ENCODE measurements around the gene CEP95.

Gene CEP95

GRCh38 chr17:64496786-64497564, 9.8 kb upstream of the CEP95 start, which contains the start of gene POLG2:
Gene POLG2 (minus strand): TSS chr17:64497054. CDS start chr17:64496968, 86 bp downstream.
- DNase-seq (ENCODE audit: low read depth): peak; percentile 94

DNA sequence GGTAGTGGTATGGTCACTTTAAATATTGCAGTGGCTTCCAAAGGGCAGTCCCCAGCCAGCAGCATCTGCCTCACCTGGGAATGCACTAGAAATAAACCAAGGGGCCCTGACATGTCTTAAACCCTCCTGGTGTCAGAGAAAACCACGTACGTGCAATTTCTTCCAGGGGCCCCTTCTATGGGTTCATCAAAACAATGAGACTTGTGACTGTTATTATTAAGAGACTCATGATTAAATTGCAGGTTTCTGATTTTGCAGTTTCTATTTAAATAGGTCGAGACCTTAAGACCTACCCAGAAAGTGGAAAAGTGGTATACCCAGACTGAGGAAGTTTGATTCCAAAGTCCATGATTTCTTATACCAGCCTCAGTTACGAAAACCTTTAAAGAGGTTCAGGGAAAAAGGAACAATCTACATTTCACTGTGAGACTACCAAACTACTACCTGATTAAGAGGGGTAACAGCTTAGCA, 9.2 kb upstream of the CEP95 start:
- DNase-seq (ENCODE audit: low read depth): no peak

DNA sequence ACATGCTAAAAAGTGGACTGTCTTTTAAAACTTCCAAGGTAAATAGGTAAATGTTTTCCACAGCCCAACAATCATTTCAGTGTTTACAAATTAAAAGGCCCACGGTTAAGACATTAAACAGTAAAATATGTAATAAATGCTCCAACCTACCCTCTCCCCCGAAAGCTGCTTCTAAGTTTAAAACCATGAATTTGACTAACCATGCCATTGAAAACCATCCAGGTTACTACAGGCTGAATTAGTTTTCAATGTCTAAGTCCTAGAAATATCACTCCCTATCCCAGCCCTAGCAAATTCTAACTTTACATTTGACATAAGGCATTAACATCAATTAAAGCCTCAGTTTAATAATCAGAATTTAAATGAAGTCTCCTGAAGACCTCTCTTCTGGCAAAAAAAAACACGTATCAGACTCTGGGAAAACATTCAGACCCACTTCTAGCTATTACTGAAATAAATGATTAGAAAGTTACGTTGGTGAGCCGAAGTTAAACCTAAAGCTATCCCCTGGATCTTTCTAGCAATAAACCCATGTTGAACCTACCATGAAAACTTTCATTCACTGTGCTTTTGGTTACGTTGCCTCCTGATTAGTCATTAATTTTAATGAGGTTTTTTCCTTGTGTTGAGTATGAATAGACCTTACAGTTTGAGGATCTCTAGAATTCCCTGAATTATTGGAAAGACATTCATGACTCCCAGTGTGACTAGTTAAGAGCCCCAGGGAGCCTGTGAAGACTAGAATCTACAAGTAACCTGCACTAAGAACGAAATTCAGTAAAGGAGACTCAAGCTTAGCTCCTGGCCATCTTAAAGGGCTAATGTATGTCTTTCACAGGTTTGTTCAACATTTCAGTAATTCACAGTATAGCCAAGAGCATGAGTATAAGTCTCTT, 8.2 kb upstream of the CEP95 start:
- peak; percentile 63 for DNase-seq (ENCODE audit: low read depth)

- peak; percentile 63 for DNase-seq (ENCODE audit: low read depth)
Measured at GRCh38 chr17:64499805-64500486, 6.8 kb upstream of the CEP95 start.

DNA sequence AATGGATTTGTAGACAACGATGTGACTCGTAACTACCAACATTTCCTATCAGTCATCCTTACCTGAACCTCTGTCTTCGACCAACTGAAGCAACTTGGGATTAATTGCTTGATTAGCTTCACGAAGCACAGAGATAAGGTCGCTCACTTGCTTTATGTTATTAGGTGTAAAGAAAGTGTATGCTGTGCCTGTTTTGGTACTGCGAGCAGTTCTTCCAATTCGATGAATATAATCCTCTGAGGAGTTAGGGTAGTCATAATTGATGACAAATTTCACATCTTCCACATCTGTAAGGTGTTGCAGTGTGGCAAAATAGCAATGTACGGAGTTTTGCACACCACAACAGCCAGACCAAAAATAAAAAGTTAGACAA, 6.3 kb upstream of the CEP95 start:
- no peak for DNase-seq (ENCODE audit: low read depth)

DNA sequence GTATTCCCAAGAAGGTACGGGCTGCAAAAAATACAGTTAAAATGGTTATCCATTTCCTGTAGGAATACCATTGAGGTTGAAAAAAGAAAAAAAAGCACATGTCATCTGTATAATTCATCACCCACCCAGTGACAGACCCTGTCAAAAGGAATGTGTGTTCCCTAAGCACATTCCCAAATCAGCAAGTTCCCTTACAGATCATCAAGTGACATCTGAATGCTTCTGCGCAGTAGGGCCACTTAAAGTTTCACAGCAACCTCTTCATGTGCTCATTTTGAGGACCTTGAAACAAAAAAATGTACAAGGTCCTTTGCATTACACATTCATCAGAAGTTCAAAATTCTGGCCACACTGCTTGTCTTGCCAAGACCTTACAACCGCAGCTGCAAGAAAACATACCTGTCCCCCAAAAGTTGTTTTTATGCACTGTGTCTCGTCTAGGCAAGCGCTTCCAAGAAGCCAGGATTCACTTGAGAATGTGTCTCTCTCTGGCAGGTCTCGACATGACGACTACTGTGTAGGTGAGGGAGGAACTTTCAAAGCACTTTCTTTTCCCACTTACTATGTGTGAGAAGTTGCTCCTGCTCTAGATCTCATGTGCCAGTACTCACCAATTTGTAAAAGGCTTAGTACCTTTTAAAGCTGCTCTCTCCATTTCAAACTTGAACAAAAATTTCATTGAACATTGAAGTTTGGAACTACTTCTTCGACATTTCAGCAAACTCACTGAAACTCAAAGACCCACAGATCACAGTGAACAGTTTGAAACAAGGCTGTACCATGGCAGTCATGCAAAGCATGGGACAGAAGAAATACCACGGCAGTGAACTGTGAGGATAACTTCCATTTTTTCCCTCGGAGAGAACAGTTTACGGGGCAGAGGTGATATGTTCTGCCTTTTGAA, 5.7 kb upstream of the CEP95 start:
- DNase-seq (ENCODE audit: low read depth): no peak

DNA sequence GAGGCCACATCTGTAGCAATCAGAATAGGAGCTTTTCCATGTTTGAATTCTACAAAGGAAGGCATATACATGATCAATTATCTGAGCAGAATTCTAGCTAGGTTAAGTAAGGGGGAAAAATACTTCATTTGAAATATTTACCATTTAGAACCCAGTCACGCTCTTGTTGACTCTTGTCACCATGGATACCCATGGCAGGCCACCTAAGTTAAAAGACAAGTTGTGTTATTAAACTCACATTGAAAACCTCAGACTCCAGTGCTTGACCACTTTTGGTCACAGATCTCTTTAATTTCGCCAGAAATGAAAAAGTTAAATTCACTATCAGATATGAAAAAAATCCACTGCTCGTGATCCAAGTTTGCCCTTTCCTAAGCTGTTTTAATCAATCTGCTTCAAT, 4.8 kb upstream of the CEP95 start:
- DNase-seq (ENCODE audit: low read depth): no peak

GRCh38 chr17:64502809-64503208, 4.0 kb upstream of the CEP95 start:
- DNase-seq (ENCODE audit: low read depth): peak; percentile 52

DNA sequence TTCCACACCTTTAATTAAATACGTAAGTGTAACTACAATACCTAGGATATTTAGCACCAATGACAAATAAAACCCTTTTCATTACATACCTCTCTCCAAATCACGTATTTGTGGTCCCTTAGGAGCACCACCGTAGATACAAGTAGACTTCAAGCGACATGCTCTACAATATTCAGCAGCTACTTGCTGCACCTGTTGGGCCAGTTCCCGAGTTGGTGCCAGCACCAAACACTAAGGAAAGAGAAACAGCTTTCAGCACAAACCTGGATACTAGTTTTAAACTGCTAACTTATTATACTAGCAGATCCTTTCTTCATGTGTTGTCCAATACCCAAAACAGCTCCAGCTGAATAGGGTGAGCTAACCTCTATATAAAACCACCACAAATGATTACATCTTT, 3.4 kb upstream of the CEP95 start:
- no peak for DNase-seq (ENCODE audit: low read depth)

- no peak for DNase-seq (ENCODE audit: low read depth)
Measured at GRCh38 chr17:64503821-64504768, 2.7 kb upstream of the CEP95 start.

GRCh38 chr17:64504769-64505339, 1.9 kb upstream of the CEP95 start:
- DNase-seq (ENCODE audit: low read depth): peak; percentile 64

GRCh38 chr17:64505340-64506200, 1.2 kb upstream of the CEP95 start:
- peak; percentile 92 for DNase-seq (ENCODE audit: low read depth)

DNA sequence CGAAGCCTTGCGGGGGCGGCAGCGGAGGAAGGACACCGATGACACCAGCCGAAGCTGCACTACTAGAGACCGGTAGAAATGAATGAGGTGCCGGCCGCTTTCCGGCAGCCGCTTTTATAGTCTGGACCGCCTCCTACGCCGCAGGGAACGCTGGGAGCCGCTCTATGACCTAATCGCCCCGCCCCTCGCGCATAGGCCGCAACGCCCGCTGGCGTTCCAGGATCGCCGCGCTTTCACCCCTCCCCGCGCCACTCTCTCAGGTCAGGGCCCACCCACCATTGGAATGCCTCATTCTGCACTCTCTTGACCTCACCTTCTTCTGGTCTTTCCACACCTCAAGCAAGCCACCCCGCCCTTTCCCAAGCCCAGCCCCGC, 589 bp upstream of the CEP95 start, which contains the start of gene DDX5:
TSS of gene DDX5 (minus strand) at position 89 of the 375 bp plus-strand sequence. CDS start 170 bp downstream, outside the sequence.
- peak; percentile 95 for DNase-seq (ENCODE audit: low read depth)

GRCh38 chr17:64507413-64507782, 621 bp downstream of the CEP95 start:
- peak; percentile 75 for DNase-seq (ENCODE audit: low read depth)

DNA sequence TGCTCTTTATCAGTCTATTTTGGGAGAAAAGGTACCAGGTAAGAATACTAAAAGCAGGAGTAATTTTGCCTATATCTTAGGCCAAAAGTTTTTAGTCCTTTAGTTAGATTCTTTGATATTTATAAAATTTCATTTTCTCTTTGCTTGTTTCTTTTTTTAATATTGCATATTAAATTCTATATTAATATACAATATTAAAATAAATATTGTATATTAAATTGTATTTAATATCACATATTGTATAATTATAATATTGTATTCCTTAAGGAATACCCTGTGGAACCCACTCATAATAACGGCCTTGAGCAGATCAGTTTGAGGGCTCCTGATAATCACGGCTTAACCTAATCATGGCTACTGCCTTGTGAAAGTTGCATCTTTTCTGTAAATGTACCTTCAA, 1.9 kb downstream of the CEP95 start:
- no peak for DNase-seq (ENCODE audit: low read depth)

DNA sequence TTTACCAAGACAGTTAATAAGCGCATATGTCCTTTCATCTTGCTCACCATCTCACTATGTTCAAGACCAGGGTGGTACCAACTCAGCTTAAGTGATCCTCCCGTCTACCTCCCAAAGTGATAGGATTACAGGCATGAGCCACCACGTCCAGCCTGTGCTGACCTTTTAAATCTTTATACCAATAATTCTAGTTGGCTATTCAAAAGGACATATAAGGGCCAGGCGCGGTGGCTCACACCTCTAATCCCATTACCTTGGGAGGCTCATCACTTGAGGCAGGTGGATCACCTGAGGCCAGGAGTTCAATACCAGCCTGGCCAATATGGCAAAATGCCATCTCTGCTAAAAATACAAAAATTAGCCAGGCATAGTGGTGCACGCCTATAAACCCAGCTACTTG, 2.4 kb downstream of the CEP95 start:
- no peak for DNase-seq (ENCODE audit: low read depth)

GRCh38 chr17:64515419-64515818, 8.6 kb downstream of the CEP95 start:
- DNase-seq (ENCODE audit: low read depth): no peak

DNA sequence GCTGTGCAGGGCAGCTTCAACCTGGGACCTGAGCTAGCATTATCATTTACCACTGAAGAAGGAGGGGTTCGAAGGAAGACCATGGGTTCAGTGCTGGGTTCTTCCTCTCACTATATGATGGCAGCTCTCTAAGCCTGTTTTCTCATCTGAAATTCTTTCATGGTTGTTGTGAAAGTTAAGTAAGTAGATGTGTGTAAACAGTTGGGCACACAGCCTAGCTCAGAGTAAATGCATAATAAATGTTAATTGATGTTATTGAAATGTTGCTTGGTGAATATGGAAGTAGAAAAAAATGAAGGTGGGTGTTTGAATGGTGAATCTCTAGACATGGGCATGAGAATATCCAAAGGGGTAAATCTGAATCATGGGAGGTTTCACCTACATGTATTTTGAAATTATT, 9.1 kb downstream of the CEP95 start:
- DNase-seq (ENCODE audit: low read depth): no peak

GRCh38 chr17:64519601-64520000, 12.8 kb downstream of the CEP95 start:
- DNase-seq (ENCODE audit: low read depth): no peak

Measured in EH (cell line).